Dedifferentiated amniotic fluid mesenchymal stem cell (primary cell): ENCODE measurements around the gene OR51I2.
A peak's percentile ranks its signal among the peaks of the same experiment; 100 is the strongest.

Source experiments
- DNase-seq: peaks from one replicate; pipeline ENCODE4 v3.0.0-alpha.2; 2016; ENCODE audit errors: extremely low spot score

OR51I2 gene

GRCh38 chr11:5449023-5449422, at the start of gene OR51I2:
TSS of gene OR51I2 (plus strand) at chr11:5449323. CDS start at chr11:5453489, 4,166 bp downstream.
- DNase-seq, result no peak

- DNase-seq, result no peak
Observed at GRCh38 chr11:5405173-5405572, 44.0 kb upstream of the OR51I2 start.

GRCh38 chr11:5420993-5421392, 28.1 kb upstream of the OR51I2 start:
- DNase-seq, result no peak

GRCh38 chr11:5421811-5422210, 27.3 kb upstream of the OR51I2 start, which contains the start of gene OR51Q1:
TSS of gene OR51Q1 (plus strand) at chr11:5422111. CDS start at chr11:5422201, 90 bp downstream.
- no peak for DNase-seq

GRCh38 chr11:5423131-5423530, 26.0 kb upstream of the OR51I2 start:
- DNase-seq, result no peak

- DNase-seq, result no peak
Observed at GRCh38 chr11:5441414-5441813, 7.7 kb upstream of the OR51I2 start, which contains the start of gene OR51I1. TSS of gene OR51I1 (minus strand) at chr11:5441514. CDS start at chr11:5441514, 0 bp downstream.

GRCh38 chr11:5443835-5444393, 5.2 kb upstream of the OR51I2 start:
- DNase-seq, result no peak

GRCh38 chr11:5449432-5449831, 309 bp downstream of the OR51I2 start:
- no peak for DNase-seq

GRCh38 chr11:5460983-5461621, 12.0 kb downstream of the OR51I2 start:
- DNase-seq, result no peak

- no peak for DNase-seq
Observed at GRCh38 chr11:5467527-5467926, 18.4 kb downstream of the OR51I2 start.

- no peak for DNase-seq
Observed at GRCh38 chr11:5473921-5474320, 24.8 kb downstream of the OR51I2 start.

GRCh38 chr11:5476186-5476819, 27.2 kb downstream of the OR51I2 start:
- DNase-seq, result peak; percentile 65

GRCh38 chr11:5486003-5486402, 36.9 kb downstream of the OR51I2 start:
- DNase-seq, result no peak

- no peak for DNase-seq
Observed at GRCh38 chr11:5486421-5486820, 37.3 kb downstream of the OR51I2 start.

- no peak for DNase-seq
Observed at GRCh38 chr11:5488385-5488784, 39.3 kb downstream of the OR51I2 start, which contains the start of gene OR52D1. TSS of gene OR52D1 (plus strand) at chr11:5488685. CDS start at chr11:5488707, 22 bp downstream.

- DNase-seq, result no peak
Observed at GRCh38 chr11:5488798-5489399, 39.8 kb downstream of the OR51I2 start.

- DNase-seq, result no peak
Observed at GRCh38 chr11:5489576-5490357, 40.6 kb downstream of the OR51I2 start.

GRCh38 chr11:5499671-5500070, 50.5 kb downstream of the OR51I2 start:
- no peak for DNase-seq

GRCh38 chr11:5500393-5500801, 51.3 kb downstream of the OR51I2 start:
- no peak for DNase-seq

- DNase-seq, result no peak
Observed at GRCh38 chr11:5504403-5504921, 55.3 kb downstream of the OR51I2 start.

- no peak for DNase-seq
Observed at GRCh38 chr11:5505363-5506048, 56.4 kb downstream of the OR51I2 start.
